H1 (cell line): ENCODE data around the gene ANKRD66. TPM values are rescaled to one million over a fixed set of nuclear protein-coding genes. Genes with fewer than 3 reads are reported as not detected.

Experiments
- CTCF ChIA-PET: fragments of 300-600 bp; sonication (Branson Sonifier 250); formaldehyde crosslinking; loops from one replicate; lab custom pipeline; 2021; ENCODE audit not compliant: partially characterized antibody; lab: Charles Lee
- POLR2A ChIA-PET: fragments of 300-600 bp; sonication (Branson Sonifier 250); formaldehyde crosslinking; loops from one replicate; lab custom pipeline; 2021; ENCODE audit warnings: inconsistent platforms; ENCODE audit not compliant: partially characterized antibody; lab: Charles Lee
- DNase-seq, 2 experiments: peaks; one replicate each; pipeline versions ENCODE4 v3.0.0 to v3.0.0-alpha.2; 2010 to 2022; ENCODE audit warnings: low spot score in 2 of 2, low read depth in 1 of 2, mixed read lengths in 1 of 2
- FAIRE-seq: peaks from 2 replicates; lab custom pipeline; 2011; peaks lifted over from hg19 to GRCh38; lab: Jason Lieb, UNC
- H2AFZ ChIP-seq: 2 replicates; pipeline ENCODE4 v1.8.1; 2012; ENCODE audit warnings: low read length, inconsistent platforms
- H2AK5ac ChIP-seq: 2 replicates; pipeline ENCODE4 v1.6.1; 2013; ENCODE audit warnings: low read depth, low read length
- H2BK120ac ChIP-seq: replicated peaks from 2 replicates; pipeline ENCODE3; 2013; ENCODE audit warnings: low read depth, low read length, inconsistent platforms
- H2BK12ac ChIP-seq: 2 replicates; pipeline ENCODE4 v1.6.1; 2013; ENCODE audit warnings: low read depth, low read length
- H2BK15ac ChIP-seq: 2 replicates; pipeline ENCODE4 v1.6.1; 2013; ENCODE audit warnings: low read length
- H2BK20ac ChIP-seq: 2 replicates; pipeline ENCODE4 v1.6.1; 2013; ENCODE audit warnings: low read length
- H2BK5ac ChIP-seq: 2 replicates; pipeline ENCODE4 v1.6.1; 2013; ENCODE audit warnings: low read depth, low read length
- H3K14ac ChIP-seq: 2 replicates; pipeline ENCODE4 v1.6.1; 2013; ENCODE audit warnings: inconsistent platforms; ENCODE audit not compliant: insufficient read length
- H3K18ac ChIP-seq: 2 replicates; pipeline ENCODE4 v1.6.1; 2013; ENCODE audit warnings: low read length; ENCODE audit errors: extremely low read depth
- H3K23ac ChIP-seq: 2 replicates; pipeline ENCODE4 v1.6.1; 2013; ENCODE audit warnings: inconsistent platforms; ENCODE audit not compliant: insufficient read length
- H3K23me2 ChIP-seq: 2 replicates; pipeline ENCODE4 v1.6.1; 2013; ENCODE audit warnings: low read depth, low read length
- H3K27ac ChIP-seq: 2 replicates; pipeline ENCODE4 v1.6.1; 2011; ENCODE audit warnings: low read depth, low read length, inconsistent platforms
- H3K27me3 ChIP-seq, 4 experiments: replicated peaks in 1 of 4; 1 replicate in 1 of 4; 2 replicates in 3 of 4; pipeline versions ENCODE4 v1.6.1 to v1.8.1; 2011 to 2013; ENCODE audit warnings: low read length in 3 of 4, mild to moderate bottlenecking in 3 of 4, inconsistent platforms in 2 of 4, mixed read lengths in 2 of 4, moderate library complexity in 1 of 4; ENCODE audit not compliant: control insufficient read depth in 3 of 4, insufficient read depth in 3 of 4; ENCODE audit errors: extremely low read depth in 1 of 4
- H3K36me3 ChIP-seq, 4 experiments: 2 replicates each; pipeline versions ENCODE4 v1.6.1 to v1.8.1; 2011 to 2013; ENCODE audit warnings: mild to moderate bottlenecking in 4 of 4, low read length in 3 of 4, moderate library complexity in 2 of 4, control low read depth in 1 of 4, inconsistent platforms in 1 of 4; ENCODE audit not compliant: insufficient read depth in 4 of 4, control insufficient read depth in 2 of 4
- H3K4ac ChIP-seq: replicated peaks from 2 replicates; pipeline ENCODE3; 2013; ENCODE audit warnings: low read length, low read depth, mixed read lengths, inconsistent platforms; ENCODE audit not compliant: insufficient read length
- H3K4me1 ChIP-seq, 4 experiments: replicated peaks in 1 of 4; 1 replicate in 1 of 4; 2 replicates in 3 of 4; pipeline versions ENCODE4 v1.6.1 to v1.8.1; 2011 to 2013; ENCODE audit warnings: low read length in 3 of 4, inconsistent platforms in 2 of 4, mixed read lengths in 1 of 4; ENCODE audit not compliant: insufficient read depth in 4 of 4, control insufficient read depth in 3 of 4
- H3K4me2 ChIP-seq, 2 experiments: 2 replicates each; pipeline versions ENCODE4 v1.6.1 to v1.8.1; 2011 to 2013; ENCODE audit warnings: low read depth in 2 of 2, low read length in 2 of 2, control low read depth in 1 of 2, inconsistent platforms in 1 of 2, mild to moderate bottlenecking in 1 of 2; ENCODE audit not compliant: insufficient read depth in 1 of 2
- H3K4me3 ChIP-seq, 4 experiments: fragments of 200-600, 300-600 bp in 1 of 4; sonication (generic), shearing (Covaris generic), sonication (Bioruptor Twin) in 1 of 4; 2 replicates each; pipeline versions ENCODE4 v1.5.1 to v1.8.1; 2011 to 2016; ENCODE audit warnings: low read length in 4 of 4, low read depth in 3 of 4, control low read depth in 2 of 4, inconsistent platforms in 2 of 4, mild to moderate bottlenecking in 2 of 4, mixed read lengths in 1 of 4, moderate library complexity in 1 of 4; ENCODE audit not compliant: insufficient read depth in 2 of 4; ENCODE audit errors: extremely low read depth in 1 of 4
- H3K56ac ChIP-seq: replicated peaks from 2 replicates; pipeline ENCODE3; 2013; ENCODE audit warnings: low read depth, mild to moderate bottlenecking, mixed read lengths, low read length, inconsistent platforms; ENCODE audit not compliant: insufficient read length
- H3K79me1 ChIP-seq: 2 replicates; pipeline ENCODE4 v1.6.1; 2013; ENCODE audit warnings: low read depth, low read length, control low read depth
- H3K79me2 ChIP-seq, 2 experiments: 2 replicates each; pipeline versions ENCODE4 v1.6.1 to v1.8.1; 2012 to 2013; ENCODE audit warnings: low read length in 2 of 2, mild to moderate bottlenecking in 2 of 2, inconsistent platforms in 1 of 2; ENCODE audit not compliant: insufficient read depth in 2 of 2, control insufficient read depth in 1 of 2
- H3K9ac ChIP-seq, 4 experiments: replicated peaks in 1 of 4; 1 replicate in 1 of 4; 2 replicates in 3 of 4; pipeline versions ENCODE4 v1.6.1 to v1.8.1; 2011 to 2013; ENCODE audit warnings: low read depth in 3 of 4, low read length in 3 of 4, control low read depth in 2 of 4, mild to moderate bottlenecking in 2 of 4, moderate library complexity in 2 of 4, inconsistent platforms in 1 of 4; ENCODE audit errors: extremely low read depth in 1 of 4
- H3K9me3 ChIP-seq, 2 experiments: 2 replicates each; pipeline versions ENCODE4 v1.6.1 to v1.8.1; 2012 to 2013; ENCODE audit warnings: mild to moderate bottlenecking in 2 of 2, moderate library complexity in 2 of 2, control low read depth in 1 of 2, inconsistent platforms in 1 of 2, low read depth in 1 of 2, low read length in 1 of 2, mixed read lengths in 1 of 2; ENCODE audit not compliant: insufficient read depth in 2 of 2
- H4K20me1 ChIP-seq, 2 experiments: replicated peaks in 1 of 2; 2 replicates each; pipeline versions ENCODE3 to v1.8.1; 2011 to 2013; ENCODE audit warnings: inconsistent platforms in 2 of 2, low read length in 2 of 2, mild to moderate bottlenecking in 1 of 2; ENCODE audit not compliant: insufficient read depth in 2 of 2, control insufficient read depth in 1 of 2
- H4K5ac ChIP-seq: 2 replicates; pipeline ENCODE4 v1.6.1; 2013; ENCODE audit warnings: low read length, low read depth, mixed read lengths, inconsistent platforms; ENCODE audit not compliant: insufficient read length
- H4K8ac ChIP-seq: 2 replicates; pipeline ENCODE4 v1.8.0; 2013; ENCODE audit warnings: mild to moderate bottlenecking, moderate library complexity, low read length, inconsistent platforms; ENCODE audit not compliant: insufficient read depth; ENCODE audit errors: extremely low read depth
- H4K91ac ChIP-seq: replicated peaks from 2 replicates; pipeline ENCODE3; 2013; ENCODE audit warnings: low read length, mixed read lengths, inconsistent platforms; ENCODE audit not compliant: insufficient read length
- BACH1 ChIP-seq: IDR thresholded peaks from 2 replicates; pipeline ENCODE4 v1.6.1; 2012; ENCODE audit warnings: low read length, improper control_type of control experiment
- CBX5 ChIP-seq: fragments of 300-800, 300-1000 bp; sonication (generic); IDR thresholded peaks from 2 replicates; pipeline ENCODE4 v1.7.1; 2016; ENCODE audit warnings: antibody characterized with exemption, low read length, low read depth
- CREB1 ChIP-seq: IDR thresholded peaks from 2 replicates; pipeline ENCODE4 v1.6.1; 2012; ENCODE audit warnings: inconsistent platforms
- GABPA ChIP-seq: IDR thresholded peaks from 2 replicates; pipeline ENCODE4 v1.6.1; 2011; ENCODE audit warnings: mild to moderate bottlenecking, low read length, moderate library complexity, borderline replicate concordance; ENCODE audit not compliant: insufficient read depth
- GTF2F1 ChIP-seq: IDR thresholded peaks from 2 replicates; pipeline ENCODE4 v1.6.1; 2012; ENCODE audit warnings: low read depth, low read length, improper control_type of control experiment, borderline replicate concordance
- HDAC2 ChIP-seq, 2 experiments: fragments of 300-600 bp in 1 of 2; sonication (generic) in 1 of 2; IDR thresholded peaks; 2 replicates each; pipeline ENCODE4 v1.6.1; 2011 to 2012; ENCODE audit warnings: low read depth in 2 of 2, low read length in 2 of 2, mild to moderate bottlenecking in 2 of 2, moderate library complexity in 2 of 2, borderline replicate concordance in 1 of 2, inconsistent platforms in 1 of 2
- HDAC6 ChIP-seq: IDR thresholded peaks from one replicate; pipeline ENCODE4 v1.7.1; 2012; ENCODE audit warnings: low read depth, mild to moderate bottlenecking, inconsistent platforms, low read length, moderate library complexity
- JUN ChIP-seq: IDR thresholded peaks from 2 replicates; pipeline ENCODE4 v1.6.1; 2011; ENCODE audit warnings: low read depth, mild to moderate bottlenecking, improper control_type of control experiment, low read length
- RAD21 ChIP-seq, 2 experiments: IDR thresholded peaks in 1 of 2; conservative IDR thresholded peaks in 1 of 2; 2 replicates each; pipeline ENCODE4 v1.6.1; 2011; ENCODE audit warnings: low read depth in 2 of 2, low read length in 2 of 2, improper control_type of control experiment in 1 of 2, inconsistent platforms in 1 of 2, mild to moderate bottlenecking in 1 of 2, moderate library complexity in 1 of 2
- SIN3A ChIP-seq, 2 experiments: IDR thresholded peaks in 1 of 2; conservative IDR thresholded peaks in 1 of 2; 2 replicates each; pipeline ENCODE4 v1.6.1; 2011 to 2012; ENCODE audit warnings: low read length in 2 of 2, improper control_type of control experiment in 1 of 2, low read depth in 1 of 2, mild to moderate bottlenecking in 1 of 2
- TBP ChIP-seq: IDR thresholded peaks from 2 replicates; pipeline ENCODE4 v1.6.1; 2011; ENCODE audit warnings: low read depth, low read length, improper control_type of control experiment
- USF2 ChIP-seq: IDR thresholded peaks from 2 replicates; pipeline ENCODE4 v1.6.1; 2011; ENCODE audit warnings: low read length, improper control_type of control experiment
- YY1 ChIP-seq: IDR thresholded peaks from 2 replicates; pipeline ENCODE4 v1.6.1; 2011; ENCODE audit warnings: low read depth, mild to moderate bottlenecking, low read length
- WGBS, 2 experiments: shearing (Covaris generic) in 1 of 2; methylation state at CpG; one replicate each; pipeline versions ENCODE4 v1.1.6 to v1.1.7; 2013 to 2015; ENCODE audit warnings: low lambda C conversion rate in 2 of 2, mixed read lengths in 2 of 2, inconsistent platforms in 1 of 2, low coverage in 1 of 2, missing lambda C conversion rate in 1 of 2; ENCODE audit not compliant: insufficient replicate concordance in 2 of 2, insufficient coverage in 1 of 2, insufficient read length in 1 of 2; ENCODE audit errors: extremely low coverage in 1 of 2, missing lambda C conversion rate in 1 of 2; 5-methylcytosine and 5-hydroxymethylcytosine counted together
- polyA plus RNA-seq, 7 experiments: library from polyadenylated mRNA; depleted of rRNA in 3 of 7; stranded (reverse) in 5 of 7; unstranded in 2 of 7; fragments of >200 nt in 5 of 7; fragments of 200-250 nt in 2 of 7; gene quantifications; 1 replicate in 5 of 7; 2 replicates in 1 of 7; 4 replicates in 1 of 7; pipeline versions ENCODE4 v1.2.1 to v1.2.3, GENCODE V29; 2011 to 2013; ENCODE audit warnings: missing spikeins in 2 of 7, mixed read lengths in 2 of 7
- total RNA-seq: library from RNA; stranded (reverse); fragmentation: NEBNext Ultra II Directional; extraction: Animal tissue kit (Norgen Biotek cat#: 25700); gene quantifications from 2 replicates; pipeline ENCODE4 v1.2.1, GENCODE V29; 2021

Gene ANKRD66
- total and polyA plus RNA-seq, 2 of the 8 experiments (the other 6 are each of a cell fraction or from before 2014, with no cell fraction given): 0.05 TPM; not detected in 1

DNA sequence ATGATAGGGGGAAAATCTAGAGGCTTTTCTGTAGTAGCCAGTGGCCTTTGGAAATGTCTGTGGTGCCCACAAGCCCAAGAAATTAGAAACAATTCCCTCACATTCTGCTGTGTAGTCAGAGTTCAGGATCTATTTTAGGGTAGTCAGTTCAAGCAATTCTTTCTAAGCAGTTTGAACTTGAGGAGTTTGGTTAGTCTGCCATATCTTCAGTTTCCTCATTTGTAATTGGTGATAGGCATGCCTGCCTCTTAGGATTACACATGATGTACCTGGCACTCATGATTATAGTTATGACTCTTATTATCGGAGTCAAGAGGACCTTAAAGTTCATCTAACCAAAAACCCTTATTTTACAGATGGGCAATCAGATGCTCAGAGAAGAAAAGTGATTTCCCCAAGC, 25.3 kb downstream of the ANKRD66 start:
- no peaks in the 10 kb centered on the region for H3K23me2 ChIP-seq
- no peaks in the 10 kb centered on the region for H3K36me3 ChIP-seq
- H2AFZ ChIP-seq: no peak overlapping the region
- no peaks in the 10 kb centered on the region for H3K79me1 ChIP-seq
- no peak overlapping the region for H2BK15ac ChIP-seq
- H3K23ac ChIP-seq: no peak overlapping the region
- no peak overlapping the region for H2BK20ac ChIP-seq
- no peak overlapping the region for H2BK12ac ChIP-seq
- WGBS, 2 experiments: 94% methylated on average over 1 of the region's 1 CpG; no CpG with 5 or more reads in 1 of the 2 experiments
- no peak overlapping the region for H4K8ac ChIP-seq
- no peak overlapping the region for H4K91ac ChIP-seq
- H3K4ac ChIP-seq: no peak overlapping the region
- no peaks in the 10 kb centered on the region for H3K4me1 ChIP-seq
- no peaks in the 10 kb centered on the region for H4K20me1 ChIP-seq
- no peak overlapping the region for H3K18ac ChIP-seq
- H3K4me2 ChIP-seq: no peak overlapping the region
- no peak overlapping the region for H2BK5ac ChIP-seq
- ChIA-PET CTCF (interaction anchor here (0.6 to 1.8 kb wide), 3 partner anchors 38 to 73 kb away, joined by 3 to 4 read pairs (median 3); no protein-coding TSS in a partner anchor), POLR2A (no interaction called here)
- no peak overlapping the region for H3K9ac ChIP-seq
- FAIRE-seq: no peak
- no peak overlapping the region for H2AK5ac ChIP-seq
- DNase-seq: no peak
- H3K79me2 ChIP-seq: no peaks in the 10 kb centered on the region
- no peak overlapping the region for H4K5ac ChIP-seq
- no peak overlapping the region for H3K14ac ChIP-seq
- no peaks in the 10 kb centered on the region for H3K9me3 ChIP-seq
- H3K27me3 ChIP-seq: no peaks in the 10 kb centered on the region
- H3K56ac ChIP-seq: no peak overlapping the region
- no peak overlapping the region for H2BK120ac ChIP-seq
- no peak overlapping the region for H3K4me3 ChIP-seq
- no peak overlapping the region for H3K27ac ChIP-seq
- TF ChIP-seq BACH1: no peak
- TF ChIP-seq GTF2F1: no peak
- no peak for TF ChIP-seq HDAC2 (IDR thresholded peaks at IDR 0.05; ENCODE audit: borderline replicate concordance in 1 of 2, low read depth in 2 of 2, low read length in 2 of 2)
- TF ChIP-seq USF2: no peak
- TF ChIP-seq JUN: no peak
- no peak for TF ChIP-seq SIN3A (conservative IDR thresholded peaks at IDR 0.05 in 1 of 2, IDR thresholded peaks at IDR 0.05 in 1 of 2; ENCODE audit: low read depth in 1 of 2, low read length in 2 of 2)
- no peak for TF ChIP-seq GABPA
- no peak for TF ChIP-seq CBX5
- no peak for TF ChIP-seq TBP
- TF ChIP-seq RAD21 (IDR thresholded peaks at IDR 0.05 in 1 of 2, conservative IDR thresholded peaks at IDR 0.05 in 1 of 2; ENCODE audit: low read depth in 2 of 2, low read length in 2 of 2): no peak
- no peak for TF ChIP-seq CREB1
- TF ChIP-seq YY1: no peak
- no peak for TF ChIP-seq HDAC6
